ENCODE results near the gene DCP2.

DNA sequence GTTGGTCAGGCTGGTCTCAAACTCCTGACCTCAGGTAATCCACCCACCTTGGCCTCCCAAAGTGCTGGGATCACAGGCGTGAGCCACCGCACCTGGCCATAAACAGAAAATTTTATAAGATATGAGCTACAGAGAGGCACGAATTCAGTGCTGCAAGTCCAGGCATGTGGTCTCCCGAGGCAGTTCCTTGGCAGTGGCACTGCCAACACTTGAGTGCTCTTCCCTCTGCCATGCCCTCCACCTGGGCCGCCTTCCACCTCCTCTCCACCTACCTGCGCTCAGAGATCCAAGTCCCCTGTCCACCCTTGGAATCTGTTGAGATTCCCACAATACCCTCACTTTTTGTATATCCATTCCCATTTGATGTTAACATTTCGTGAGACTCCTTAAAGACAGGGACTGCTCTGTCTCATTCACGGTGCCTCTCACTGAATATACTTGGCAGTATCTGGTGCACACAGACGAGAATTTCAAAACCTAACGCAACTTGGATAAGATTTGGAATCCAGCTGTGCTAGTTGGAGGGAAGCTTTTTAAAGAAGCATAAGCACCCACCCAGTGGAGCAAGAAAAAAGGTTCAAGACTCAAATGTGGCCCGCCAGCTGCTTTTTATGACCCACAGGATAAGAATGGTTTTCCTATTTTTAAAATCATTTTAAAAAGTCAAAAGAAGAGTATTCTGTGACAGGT lies 68.3 kb downstream of the DCP2 start:
- TF ChIP-seq, protein P1, sequence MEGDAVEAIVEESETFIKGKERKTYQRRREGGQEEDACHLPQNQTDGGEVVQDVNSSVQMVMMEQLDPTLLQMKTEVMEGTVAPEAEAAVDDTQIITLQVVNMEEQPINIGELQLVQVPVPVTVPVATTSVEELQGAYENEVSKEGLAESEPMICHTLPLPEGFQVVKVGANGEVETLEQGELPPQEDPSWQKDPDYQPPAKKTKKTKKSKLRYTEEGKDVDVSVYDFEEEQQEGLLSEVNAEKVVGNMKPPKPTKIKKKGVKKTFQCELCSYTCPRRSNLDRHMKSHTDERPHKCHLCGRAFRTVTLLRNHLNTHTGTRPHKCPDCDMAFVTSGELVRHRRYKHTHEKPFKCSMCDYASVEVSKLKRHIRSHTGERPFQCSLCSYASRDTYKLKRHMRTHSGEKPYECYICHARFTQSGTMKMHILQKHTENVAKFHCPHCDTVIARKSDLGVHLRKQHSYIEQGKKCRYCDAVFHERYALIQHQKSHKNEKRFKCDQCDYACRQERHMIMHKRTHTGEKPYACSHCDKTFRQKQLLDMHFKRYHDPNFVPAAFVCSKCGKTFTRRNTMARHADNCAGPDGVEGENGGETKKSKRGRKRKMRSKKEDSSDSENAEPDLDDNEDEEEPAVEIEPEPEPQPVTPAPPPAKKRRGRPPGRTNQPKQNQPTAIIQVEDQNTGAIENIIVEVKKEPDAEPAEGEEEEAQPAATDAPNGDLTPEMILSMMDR (IDR thresholded peaks at IDR 0.05) = no peak
- no peak for TF ChIP-seq POLR2A (IDR thresholded peaks at IDR 0.05)

All from lower leg skin (tissue), 3 donors.